NCI-H2107 treated with DMSO at 0.1 percent for 48 hours (cell line): ENCODE results near the gene ADSS2.

Source experiments
- DNase-seq: peaks from one replicate; lab custom pipeline; 2025; ENCODE audit not compliant: unreplicated experiment; lab: John Stamatoyannopoulos, UW

Gene ADSS2

GRCh38 chr1:244445320-244446181 is 6.2 kb downstream of the ADSS2 start:
- DNase-seq: no peak

DNA sequence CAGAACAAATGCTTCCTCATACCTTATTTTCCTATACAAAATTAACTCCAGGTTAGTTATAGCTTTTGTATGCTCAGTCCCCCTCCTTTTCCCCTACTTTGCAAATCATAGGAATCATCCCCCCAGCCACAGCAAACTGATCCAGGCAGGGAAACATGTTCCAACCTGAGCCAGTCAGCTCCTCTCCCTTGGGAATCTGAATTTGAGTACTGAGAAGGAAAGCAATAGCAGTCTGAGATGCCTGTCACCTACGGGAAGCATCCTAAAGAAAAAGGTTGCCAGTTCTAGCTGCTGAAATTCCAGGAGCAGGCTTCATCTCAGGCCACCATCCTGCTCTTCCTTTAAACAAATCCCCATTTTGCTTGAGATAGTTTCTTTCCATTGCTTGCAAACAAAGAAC is 6.9 kb downstream of the ADSS2 start:
- DNase-seq: peak; percentile 71

- no peak for DNase-seq
These were observed 8.9 kb downstream of the ADSS2 start for GRCh38 chr1:244442850-244443249.

DNA sequence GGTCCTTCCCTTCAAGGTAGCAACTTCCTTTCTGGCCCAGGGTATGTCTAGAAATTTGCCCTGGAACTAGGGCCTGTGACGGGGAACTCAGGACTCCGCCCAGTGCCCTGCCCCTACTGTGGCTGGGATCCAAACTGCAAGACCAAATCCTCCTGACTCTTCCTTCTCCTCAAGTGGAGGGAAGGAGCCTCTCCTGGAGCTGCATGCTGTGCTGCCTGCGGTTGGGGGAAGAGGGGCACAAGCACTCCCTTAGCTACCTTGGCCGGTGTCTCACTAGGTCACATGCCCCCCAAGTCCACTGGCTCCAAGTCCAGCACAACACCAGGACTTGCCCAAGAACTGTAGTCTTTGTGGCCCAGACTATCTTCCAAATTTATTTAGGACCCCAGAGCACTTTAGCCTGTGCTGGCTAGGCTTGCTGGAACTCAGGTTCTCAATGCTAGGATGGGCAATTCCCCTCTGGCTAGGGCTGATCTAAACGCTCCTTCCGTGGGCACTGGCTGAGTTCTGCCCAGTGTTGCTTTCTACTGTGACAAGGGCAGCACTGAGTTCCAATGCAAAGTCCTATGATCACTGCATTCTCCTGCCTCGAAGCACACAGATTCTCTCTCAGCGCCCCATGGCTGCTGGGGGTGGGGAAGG is 12.2 kb downstream of the ADSS2 start:
- no peak for DNase-seq

DNA sequence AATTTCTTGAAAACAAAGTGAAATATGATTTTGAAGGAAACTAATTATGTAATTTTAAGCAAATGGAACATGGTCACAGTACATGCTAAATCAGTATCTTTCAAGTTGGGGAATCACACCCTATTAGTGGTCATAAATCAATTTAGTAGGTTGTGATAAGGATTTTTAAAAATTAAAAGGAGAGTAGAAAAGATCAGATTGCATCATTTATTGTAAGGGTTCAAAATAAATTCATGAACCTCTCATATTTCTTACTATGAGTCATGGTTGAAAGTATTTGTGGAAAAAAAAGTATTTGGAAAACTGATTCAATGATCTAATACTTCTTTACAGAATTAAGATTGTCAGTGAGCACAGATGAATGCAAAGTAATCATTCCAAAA is 14.6 kb downstream of the ADSS2 start:
- no peak for DNase-seq

DNA sequence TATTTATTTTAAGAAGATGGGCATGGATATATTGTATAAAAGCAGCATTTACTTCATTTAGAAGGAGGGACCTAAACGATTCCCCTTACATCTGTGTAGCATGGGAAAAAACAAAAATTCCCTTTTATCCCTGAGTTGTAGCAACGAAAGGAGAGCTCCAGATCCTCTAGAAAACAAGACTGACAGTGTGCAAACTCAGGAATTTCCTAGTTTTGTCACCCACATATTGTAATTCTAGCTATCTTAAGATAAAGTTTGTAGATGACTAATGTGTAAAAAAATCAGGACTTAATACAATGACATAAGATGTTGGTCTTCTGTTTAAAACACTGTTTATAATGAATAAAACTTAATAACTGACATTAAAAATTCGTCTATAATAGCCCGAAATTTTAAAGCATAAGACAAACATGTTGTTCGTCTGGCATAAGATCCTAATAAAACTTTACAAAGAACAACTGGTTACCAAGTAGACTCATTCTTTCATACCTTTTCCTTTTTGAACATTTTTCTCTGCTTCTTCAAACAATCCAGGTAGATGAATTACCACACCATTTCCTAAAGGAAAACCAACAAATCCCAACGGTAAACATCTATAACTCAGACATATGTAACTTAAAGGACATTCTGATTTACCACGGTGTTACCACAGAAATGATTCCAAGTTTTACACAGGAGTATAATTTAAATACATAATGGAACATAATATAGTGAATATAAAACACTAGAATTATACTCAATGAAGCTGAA is 15.2 kb downstream of the ADSS2 start:
- DNase-seq: no peak

GRCh38 chr1:244435562-244436205 is 16.0 kb downstream of the ADSS2 start:
- DNase-seq: no peak

DNA sequence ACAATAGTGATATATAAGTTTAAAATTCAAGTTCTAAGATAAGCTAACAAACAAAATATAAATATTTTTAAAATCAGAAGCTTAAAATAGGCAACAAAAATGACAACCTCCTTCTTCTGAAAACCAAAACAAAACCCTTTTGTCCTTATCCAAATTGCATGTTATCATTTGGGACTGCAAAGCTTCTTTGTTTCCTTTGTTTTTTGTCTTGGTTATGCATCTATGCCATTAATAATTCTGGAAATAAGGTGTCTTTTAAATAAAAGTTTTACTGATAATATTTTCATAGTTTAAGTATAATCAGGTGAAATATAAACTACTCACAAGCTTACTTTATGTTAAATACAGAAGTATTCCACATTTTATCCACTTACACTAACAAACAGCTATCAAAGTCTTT is 20.5 kb downstream of the ADSS2 start:
- no peak for DNase-seq

DNA sequence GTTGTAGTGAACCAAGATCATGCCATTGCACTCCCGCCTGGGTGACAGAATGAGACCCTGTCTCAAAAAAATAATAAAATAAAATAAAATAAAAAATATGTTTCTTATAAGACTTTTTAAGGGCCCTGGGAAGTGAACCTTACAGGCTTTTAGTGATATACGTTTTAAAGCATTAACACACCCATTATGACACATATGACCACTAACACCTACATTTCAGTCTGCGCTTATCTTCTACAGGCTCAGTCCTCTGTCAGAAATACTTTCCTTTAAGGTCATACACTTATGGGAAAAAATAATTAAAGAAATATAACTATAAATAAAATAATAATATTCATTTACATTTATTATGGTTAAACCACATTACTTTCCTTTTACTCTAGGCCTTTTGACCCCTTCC is 21.9 kb downstream of the ADSS2 start:
- no peak for DNase-seq

GRCh38 chr1:244427647-244428046 is 24.1 kb downstream of the ADSS2 start:
- DNase-seq: no peak

DNA sequence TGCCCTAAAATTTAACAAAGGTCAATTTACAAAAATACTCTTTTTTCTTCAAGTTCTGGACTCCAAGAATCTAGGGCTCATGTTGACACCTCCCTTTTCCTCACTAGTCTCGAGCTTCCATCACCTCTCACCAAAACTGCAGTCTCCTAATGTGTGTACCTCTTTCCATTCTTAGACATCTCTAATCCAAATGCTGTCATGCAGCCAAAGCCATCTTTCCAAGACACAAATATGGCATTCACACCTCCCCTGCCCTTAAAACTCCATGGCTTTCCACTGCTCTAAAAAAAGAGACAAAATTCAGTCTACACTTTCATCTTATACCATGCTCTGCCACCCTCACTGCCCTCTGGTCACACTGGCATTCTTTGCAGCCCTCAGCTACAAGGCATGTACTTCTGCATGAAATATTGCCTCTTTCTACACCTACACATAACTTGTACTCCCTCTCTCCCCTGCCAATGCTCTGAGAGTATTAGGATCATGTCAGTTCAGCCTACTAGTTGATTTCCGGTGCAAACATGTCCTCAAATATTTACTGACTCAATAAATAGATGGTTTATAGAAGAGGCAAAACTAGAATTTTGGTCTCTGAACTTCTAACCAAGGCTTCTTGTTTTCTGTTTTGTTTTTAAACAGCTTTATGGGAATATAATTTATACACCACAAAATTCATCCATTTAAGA is 26.9 kb downstream of the ADSS2 start:
- DNase-seq: no peak

- DNase-seq: no peak
These were observed 29.5 kb downstream of the ADSS2 start for GRCh38 chr1:244422174-244422573.

- no peak for DNase-seq
These were observed 32.7 kb downstream of the ADSS2 start for GRCh38 chr1:244419024-244419423.

DNA sequence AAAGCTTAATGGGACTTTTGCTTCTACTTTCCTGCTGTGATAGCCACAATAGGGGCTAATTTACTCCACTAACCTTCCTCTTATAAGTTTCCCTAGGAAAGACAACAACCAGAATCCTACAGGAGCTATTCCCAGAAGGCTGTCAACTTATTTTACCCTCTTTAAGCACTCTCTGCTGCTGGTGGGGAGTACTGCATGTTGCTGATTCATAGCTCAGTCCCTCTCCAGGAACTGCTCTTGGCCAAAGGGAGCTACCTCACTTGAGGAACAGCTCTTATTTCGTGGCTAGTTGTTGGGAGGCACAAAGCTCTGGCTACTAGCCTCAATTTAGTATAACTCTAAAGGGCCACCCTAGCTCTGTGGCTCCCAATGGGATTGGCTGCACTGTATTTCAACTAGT is 37.2 kb downstream of the ADSS2 start:
- DNase-seq: no peak

DNA sequence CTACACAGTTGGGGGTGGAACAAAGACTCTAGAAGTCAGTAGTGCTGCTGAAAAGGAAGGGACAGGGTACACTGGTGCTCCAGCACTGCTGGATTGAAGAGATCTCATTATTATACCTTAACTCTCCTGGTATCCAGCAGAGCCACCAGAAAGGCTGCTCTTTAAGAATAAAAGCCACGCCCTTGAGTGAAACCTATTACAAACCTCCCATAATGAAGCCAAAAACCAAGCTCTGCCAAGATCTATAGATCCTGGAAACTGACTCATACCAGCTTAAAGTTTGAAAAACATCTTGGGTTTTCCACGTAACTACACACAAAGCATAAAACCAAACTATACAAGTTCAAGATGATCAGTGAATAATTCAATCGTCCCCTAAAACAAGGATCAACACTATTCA is 38.0 kb downstream of the ADSS2 start:
- no peak for DNase-seq

DNA sequence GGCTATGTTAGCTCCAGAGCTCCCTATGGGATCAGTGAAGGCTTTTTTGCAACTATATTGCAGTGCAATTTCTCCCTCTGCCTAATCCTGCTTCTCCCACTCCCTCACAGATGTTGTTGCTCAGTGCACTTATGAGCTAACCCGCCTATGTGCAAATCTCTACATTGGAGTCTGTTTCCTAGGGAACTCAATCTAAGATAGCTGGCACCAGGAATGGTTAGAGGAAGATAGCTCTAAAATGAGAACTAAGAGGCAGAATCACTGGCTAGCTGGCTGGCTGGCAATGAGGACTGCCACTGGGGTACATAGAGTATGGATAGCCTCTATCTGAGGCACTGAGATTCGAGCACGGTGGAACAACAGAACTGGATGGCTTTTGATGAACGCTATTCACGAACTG is 39.5 kb downstream of the ADSS2 start:
- DNase-seq: no peak

DNA sequence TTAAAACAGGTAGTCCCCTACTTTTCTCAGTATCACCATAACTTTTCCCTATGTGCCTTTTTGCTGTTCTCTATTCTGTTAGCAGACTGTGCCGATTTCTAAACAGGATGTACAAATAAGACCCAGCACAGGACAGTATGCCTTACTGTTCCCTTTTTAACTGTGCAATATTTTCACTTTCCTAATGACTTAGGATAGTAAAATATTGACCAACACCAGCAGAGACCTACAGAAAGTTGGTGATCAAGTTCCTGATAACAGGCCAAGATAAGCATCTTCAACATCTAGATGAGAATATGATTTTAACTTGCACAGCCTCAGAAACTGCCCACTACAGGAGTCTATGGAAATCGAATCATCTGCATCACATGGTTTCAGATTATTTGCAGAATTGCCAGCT is 42.0 kb downstream of the ADSS2 start:
- no peak for DNase-seq

DNA sequence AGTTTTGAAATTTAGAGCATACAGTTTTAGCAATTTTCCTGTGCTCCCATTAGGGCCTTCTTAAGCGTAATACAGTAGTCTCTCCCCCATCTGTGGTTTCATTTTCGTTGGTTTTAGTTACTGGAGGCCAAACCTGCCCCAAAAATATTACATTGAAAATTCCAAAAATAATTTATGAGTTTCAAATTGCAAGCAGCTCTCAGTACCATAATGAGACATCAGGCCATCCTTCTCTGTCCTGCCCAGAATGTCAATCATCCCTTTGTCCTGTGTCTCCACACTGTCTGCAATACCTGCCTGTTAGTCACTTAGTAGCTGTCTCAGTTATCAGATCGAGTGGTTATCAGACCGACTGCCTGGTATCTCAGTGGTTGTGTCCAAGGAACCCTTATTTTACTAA is 45.4 kb downstream of the ADSS2 start:
- DNase-seq: no peak

GRCh38 chr1:244405856-244406255 is 45.9 kb downstream of the ADSS2 start:
- no peak for DNase-seq

GRCh38 chr1:244403431-244403830 is 48.3 kb downstream of the ADSS2 start:
- DNase-seq: no peak

DNA sequence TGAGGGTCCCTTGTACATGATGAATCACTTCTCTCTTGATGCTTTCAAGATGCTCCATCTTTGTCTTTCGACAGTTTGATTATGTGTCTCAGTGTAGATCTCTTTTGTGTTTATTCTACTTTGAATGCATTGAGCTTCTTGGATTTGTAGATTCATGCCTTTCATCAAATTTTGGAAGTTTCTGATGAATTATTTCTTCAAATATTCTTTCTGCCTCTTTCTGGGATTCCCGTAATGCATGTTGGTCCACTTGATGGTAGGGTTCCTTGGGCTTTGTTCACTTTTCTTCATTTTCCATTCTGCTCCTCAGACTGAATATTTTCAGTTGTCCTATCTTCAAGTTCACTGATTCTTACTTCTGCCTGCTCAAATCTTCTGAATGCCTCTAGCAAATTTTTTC is 50.7 kb downstream of the ADSS2 start:
- DNase-seq: no peak
